WTC11 (cell line): ENCODE measurements around the gene STRIP1.

Experiments used
- ATF2 ChIP-seq: sonication (generic); formaldehyde crosslinking; IDR thresholded peaks from 2 replicates; pipeline ENCODE4 v1.8.1; 2022; ENCODE audit warnings: low read depth, missing genetic modification reagents, borderline replicate concordance
- CBFB ChIP-seq: sonication (generic); formaldehyde crosslinking; IDR thresholded peaks from 2 replicates; pipeline ENCODE4 v1.8.1; 2022; ENCODE audit warnings: mild to moderate bottlenecking, low read depth, missing genetic modification reagents
- ZMAT4 ChIP-seq: fragments of 250-450 bp; sonication (Bioruptor Pico); IDR thresholded peaks from 2 replicates; pipeline ENCODE4 v1.9.0; 2021; ENCODE audit warnings: mild to moderate bottlenecking
- TF ChIP-seq, protein P1 (sequence below): fragments of 200-600 bp; IDR thresholded peaks from 2 replicates; pipeline ENCODE4 v1.8.0; 2022; ENCODE audit warnings: antibody characterized with exemption

DNA sequence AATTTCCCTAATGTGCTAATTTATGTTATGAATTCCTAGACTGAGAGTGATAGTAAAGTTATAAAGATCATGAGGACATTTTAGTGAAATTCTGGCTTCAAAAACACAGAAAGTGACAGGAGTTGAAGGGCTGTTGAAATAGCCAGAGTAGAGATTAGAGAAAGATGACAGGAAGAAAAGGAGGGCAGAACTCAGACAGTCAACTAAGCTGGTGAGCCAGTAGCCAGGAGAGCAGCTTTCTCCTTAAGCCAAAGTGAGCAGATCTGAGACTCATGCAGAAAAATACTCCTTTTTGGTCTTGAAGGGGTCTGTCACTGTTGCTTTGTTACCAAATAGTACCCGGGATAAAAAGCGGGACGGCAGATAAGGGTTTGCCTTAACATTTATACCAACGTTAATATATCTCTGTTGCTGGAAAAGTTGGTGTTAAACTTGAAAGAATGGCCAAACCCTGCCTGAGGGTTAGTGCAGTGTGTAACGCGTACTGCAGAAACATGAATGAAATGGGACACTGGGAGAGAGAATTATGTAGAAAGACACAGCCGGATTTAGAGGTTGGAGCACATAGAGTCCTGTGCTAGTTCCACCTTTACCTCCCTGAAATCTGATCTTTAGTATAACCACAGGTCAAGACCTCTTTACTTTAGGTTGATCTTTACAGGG is 37.1 kb upstream of the STRIP1 start:
- TF ChIP-seq, protein P1, sequence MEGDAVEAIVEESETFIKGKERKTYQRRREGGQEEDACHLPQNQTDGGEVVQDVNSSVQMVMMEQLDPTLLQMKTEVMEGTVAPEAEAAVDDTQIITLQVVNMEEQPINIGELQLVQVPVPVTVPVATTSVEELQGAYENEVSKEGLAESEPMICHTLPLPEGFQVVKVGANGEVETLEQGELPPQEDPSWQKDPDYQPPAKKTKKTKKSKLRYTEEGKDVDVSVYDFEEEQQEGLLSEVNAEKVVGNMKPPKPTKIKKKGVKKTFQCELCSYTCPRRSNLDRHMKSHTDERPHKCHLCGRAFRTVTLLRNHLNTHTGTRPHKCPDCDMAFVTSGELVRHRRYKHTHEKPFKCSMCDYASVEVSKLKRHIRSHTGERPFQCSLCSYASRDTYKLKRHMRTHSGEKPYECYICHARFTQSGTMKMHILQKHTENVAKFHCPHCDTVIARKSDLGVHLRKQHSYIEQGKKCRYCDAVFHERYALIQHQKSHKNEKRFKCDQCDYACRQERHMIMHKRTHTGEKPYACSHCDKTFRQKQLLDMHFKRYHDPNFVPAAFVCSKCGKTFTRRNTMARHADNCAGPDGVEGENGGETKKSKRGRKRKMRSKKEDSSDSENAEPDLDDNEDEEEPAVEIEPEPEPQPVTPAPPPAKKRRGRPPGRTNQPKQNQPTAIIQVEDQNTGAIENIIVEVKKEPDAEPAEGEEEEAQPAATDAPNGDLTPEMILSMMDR = no peak
- TF ChIP-seq ZMAT4 (CRISPR knock-in tag) (no peak), ATF2 (CRISPR knock-in tag) (no peak), CBFB (CRISPR knock-in tag) (no peak)
